Limb (tissue), 2 donors: ENCODE data around the gene FCGR2B.
"Not testable (repeated sequence)": the region's sequence is repeated elsewhere in the genome, so short reads cannot be mapped to it uniquely, and the experiment has no call there.

Experiments used
- DNase-seq, 2 donors: peaks; one replicate each; pipeline ENCODE4 v3.0.0-alpha.2; 2016; ENCODE audit errors: extremely low spot score in 2 of 2

FCGR2B gene

GRCh38 chr1:161705537-161705936 is 42.6 kb downstream of the FCGR2B start:
- DNase-seq, result no peak

DNA sequence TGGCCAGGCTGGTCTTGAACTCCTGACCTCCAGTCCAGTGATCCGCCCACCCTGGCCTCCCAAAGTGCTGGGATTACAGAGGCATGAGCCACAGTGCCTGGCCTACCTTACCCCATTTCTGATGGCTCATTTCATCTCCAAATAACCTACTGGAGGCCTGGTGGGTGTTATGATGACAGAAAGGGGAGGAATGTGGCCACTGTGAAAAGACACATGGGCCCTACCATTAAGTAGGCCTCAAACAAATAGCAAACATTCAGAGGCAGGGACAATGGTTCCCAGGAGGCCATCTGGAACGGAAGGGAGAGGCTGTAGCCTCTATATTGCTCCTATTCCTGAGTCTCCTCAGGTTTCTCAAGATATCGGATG is 43.2 kb downstream of the FCGR2B start:
- no peak for DNase-seq

DNA sequence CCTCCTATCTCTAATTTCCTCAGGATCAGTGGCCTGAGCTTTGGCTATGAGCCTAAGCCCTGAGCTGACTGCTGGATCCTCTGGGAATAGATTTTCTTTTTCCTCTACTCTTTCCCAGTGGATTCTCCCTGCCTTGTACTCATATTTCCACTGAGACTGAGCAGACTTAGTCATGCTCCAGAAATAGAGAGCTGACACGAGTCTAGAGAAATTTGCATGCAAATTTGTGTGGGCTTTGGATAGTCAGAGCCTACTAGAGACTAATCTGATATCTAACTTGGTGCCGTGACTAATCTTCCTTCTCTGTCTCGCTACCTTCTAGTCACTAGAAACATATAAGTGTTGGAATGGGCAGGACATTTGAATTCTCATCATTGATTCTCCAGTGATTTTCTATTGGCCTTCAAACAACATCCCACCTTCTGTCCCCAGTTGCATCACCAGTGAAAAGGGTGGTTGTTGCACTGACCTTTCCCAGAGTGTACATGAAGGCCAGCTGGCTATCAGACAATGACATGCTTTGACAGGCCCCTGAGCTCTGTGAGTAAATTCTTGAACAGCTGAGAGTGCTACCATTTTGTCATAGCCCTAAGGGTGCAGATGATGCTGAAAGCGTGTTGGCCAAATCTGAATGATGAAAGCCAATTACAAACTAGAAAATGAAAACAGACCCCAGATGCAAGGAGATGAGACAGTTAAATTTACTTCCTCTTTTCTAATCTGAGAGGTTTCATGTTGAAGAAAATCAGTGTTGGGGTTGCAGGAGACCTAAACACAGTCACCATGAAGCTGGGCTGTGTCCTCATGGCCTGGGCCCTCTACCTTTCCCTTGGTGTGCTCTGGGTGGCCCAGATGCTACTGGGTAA is 43.8 kb downstream of the FCGR2B start, which contains the start of gene FCRLA:
Gene FCRLA, plus strand, starts transcription at position 748 of the 866 bp plus-strand sequence. Its CDS starts 36 bp downstream, at position 784.
- DNase-seq, result no peak

DNA sequence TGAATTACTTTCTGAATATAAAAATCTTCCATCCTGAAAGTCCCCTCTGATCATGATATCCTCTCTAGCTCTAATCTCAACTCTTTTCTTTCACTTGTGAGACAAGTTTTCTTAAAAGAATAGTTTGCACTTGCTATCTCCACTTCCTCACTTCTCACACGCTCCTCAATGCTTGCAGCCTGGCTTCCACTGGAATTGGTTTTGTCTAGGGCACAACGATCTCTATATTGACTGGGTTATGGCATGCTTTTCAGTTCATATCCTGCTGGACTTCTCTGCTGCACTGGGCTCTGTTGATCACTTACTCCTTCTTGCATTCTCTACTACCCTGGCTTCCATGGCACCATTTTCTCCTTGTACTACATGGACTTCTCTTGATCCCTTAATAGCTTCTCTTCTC is 44.6 kb downstream of the FCGR2B start:
- no peak for DNase-seq

DNA sequence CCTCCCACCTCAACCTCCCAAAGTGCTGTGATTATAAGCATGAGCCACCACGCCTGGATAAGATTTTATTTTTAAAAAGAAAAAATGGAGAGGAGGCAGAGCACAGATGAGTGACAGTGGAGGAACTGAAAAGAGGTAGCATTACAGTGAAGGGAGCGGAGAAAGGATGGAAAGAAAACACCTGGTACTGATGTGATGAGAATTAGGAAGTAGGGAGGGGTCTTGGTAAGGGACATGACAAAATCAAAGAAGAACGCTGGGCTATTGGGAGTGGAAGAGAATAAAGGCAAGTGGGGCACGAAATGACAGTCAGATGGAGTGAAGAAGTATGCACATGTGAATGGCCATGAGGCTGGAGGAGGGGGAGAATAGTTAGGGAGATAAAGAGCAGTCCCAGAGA is 46.4 kb downstream of the FCGR2B start:
- DNase-seq, result no peak

- DNase-seq, result no peak
Measured at GRCh38 chr1:161710560-161710959, 47.6 kb downstream of the FCGR2B start.

DNA sequence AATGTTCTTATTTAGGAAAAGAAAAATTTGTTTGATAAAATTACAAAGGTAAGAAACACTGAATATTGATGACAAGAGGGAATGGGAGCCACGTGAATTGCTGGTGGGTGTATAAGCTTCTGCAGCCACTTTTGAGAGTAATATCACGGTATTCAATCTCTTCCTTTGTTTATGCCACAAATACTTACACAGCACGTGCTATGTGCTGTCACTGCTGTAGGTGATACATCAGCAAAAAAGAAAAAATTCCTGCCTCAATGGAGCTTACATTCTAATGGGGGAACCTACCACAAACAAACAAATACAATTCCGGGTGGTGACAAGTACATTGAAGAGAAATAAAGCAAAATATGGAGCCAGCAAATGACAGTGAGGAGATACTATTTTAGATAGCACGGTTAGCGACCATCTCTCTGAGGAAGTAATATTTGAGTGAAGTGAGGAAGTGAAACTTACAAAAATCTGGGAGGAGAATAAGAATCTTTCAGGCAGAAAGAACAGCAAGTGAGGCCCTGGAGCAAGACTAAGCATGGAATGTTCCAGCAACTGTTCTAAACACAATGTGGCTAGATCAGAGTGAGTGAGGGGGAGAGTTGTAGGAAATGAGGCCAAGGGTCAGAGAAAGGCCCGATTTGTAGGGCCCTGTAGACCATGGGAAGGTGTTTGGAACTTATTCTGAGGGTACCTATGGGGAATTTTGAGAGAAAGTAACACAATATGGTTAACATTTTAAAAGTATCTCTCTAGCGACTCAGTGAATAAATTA is 55.8 kb downstream of the FCGR2B start:
- no peak for DNase-seq

DNA sequence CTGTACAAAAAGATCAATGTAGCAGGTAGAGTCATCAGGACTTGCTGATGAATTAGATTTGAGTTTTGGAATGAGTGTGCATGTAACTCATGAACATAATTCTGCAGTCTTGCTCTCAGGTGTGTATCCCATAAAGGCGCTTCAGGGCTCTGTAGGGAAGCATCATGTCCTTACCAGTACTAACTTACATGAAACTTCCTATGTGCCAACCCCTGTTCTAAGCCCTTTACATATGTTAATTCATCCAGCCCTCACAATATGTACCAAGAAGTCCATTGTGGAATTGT is 56.3 kb downstream of the FCGR2B start:
- DNase-seq, result no peak

DNA sequence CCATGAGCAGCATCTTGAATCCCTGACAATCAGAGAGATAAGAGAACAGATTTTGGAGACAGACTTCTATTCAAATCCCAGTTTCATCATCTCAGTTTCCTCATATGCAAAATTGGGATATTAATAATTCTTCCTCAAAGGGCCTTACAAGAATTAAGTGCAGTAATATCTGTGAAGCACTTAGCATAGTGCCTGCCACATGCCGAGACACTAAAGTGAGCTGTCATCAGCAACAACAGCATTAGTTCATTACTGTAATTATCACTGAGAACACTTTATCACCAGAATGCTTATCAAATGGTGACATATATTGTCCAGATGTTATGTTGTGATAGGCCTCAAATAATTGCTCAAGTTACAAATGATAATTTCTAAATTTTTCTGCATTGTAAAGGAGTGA is 57.5 kb downstream of the FCGR2B start:
- DNase-seq, result no peak

DNA sequence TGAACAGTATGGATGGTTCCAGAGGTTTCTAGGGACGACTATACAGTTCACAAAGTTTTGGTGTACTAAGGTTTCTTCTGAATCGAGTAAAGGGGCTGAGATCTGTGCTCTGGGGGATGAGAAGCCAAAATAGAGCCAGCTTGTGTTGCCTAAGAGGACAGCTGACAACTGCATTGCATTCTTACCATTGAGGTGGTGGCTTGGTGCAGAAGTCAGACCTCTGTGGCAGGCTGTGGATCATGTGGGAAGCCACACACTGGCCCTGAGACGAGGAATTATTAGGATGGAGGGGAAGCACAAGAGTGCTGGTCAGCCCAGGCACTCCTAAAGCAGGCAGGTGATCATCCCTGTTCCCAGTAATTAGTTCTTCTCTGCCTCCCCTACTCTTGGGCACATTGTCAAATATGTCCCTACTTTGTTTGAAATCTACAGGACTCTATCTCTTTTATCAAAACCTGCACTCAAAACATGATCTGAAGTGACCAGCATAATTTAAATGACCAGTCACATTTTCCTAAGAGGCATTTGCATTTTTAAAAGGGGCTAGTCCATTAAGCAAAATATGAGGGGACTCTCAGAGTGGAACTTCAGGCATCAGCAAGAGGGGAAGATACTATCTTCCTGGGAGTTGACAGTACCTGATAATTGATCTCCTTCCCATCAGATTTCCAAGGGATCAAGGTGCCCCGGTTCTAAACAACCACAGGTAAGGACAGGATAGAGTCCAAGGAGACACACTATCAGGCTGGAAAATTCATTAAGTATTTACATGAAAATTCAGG is 58.2 kb downstream of the FCGR2B start, which contains the start of gene FCRLB:
Gene FCRLB, plus strand, starts transcription at position 589 of the 782 bp plus-strand sequence. CDS start 1,129 bp downstream, outside the sequence.
- DNase-seq, result no peak

DNA sequence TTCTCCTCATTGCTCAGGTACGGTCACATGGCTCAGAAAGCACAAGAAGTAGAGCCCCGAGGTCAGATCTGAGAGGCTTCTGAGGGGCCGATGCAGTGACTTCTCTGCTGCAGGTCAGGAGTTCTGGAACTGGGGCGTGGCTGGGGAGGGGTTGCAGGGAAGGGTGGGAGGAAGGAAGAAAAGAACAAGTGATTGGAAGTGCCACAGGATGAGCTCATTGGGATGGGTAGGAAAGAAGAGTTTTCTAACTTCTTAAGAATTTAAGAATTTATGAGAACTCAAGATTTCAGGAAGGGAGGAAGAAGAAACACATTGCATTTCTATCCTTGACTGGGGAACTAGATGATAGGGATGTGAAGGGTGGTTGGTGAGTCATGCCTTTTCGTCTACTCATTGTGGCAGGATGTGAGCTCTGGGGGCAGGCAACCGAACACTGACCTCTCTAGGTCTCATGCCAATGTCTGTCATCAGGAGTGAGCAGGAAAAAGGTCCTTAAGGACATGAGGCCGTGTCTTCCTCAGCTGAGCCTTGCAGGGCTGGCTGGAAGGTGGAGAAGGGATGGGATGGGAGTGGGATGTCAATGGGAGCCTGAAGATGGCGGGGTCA is 58.9 kb downstream of the FCGR2B start:
- no peak for DNase-seq

DNA sequence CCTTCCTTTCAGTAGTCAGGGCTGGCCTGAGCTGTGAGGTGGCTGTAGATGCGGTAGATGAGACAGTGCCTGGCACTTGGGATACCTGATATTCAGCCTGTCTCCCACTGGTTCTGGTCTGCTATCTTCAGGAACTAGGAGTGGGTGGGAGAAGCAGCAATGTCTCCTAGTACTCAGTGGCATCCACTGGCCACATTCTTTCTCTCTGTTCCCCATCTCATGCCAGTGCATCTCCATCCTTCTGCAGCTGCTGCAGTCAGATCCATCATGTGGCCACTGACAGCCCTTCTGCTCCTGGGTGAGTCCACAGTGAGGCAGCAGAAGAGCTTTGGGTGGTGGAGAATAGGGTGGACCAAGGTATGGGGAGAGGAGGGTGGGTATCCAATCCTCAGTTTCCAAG is 59.5 kb downstream of the FCGR2B start:
- no peak for DNase-seq

DNA sequence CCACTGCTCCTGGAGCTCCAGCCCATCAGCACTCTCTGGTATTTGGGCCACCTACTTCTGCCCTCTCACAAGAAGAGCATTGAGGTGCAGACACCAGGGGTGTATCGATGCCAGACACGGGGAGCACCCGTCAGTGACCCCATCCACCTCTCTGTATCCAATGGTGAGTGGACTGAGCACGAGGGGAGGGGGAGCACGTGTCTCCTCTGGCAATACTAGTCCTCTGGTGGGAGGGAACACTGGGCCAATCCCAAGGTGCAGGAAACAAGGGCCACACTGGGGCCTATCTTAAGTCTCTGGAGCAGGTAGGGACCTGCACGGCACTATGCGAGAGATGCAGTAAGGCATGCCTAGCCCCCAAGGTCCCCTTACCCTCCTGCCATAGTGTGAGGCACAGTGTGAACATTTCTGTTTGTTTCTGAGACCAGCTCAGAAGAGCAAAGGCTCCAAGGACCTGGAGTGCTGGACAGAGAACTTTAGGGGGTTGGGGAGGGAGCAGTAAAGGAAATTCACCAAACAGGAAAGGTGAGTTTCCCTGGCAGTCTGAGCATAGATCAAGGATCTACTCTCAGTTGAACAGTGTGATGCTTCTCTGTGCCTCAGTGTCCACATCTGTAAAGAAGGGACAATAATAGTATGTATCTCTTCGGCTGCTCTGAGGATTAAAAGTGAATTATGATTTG is 60.7 kb downstream of the FCGR2B start:
- DNase-seq, result no peak

- not testable (repeated sequence) for DNase-seq
Measured at GRCh38 chr1:161725258-161725907, 62.4 kb downstream of the FCGR2B start.

GRCh38 chr1:161725908-161726472 is 63.0 kb downstream of the FCGR2B start:
- peak in 1 of 2 donors; percentile 44 for DNase-seq

GRCh38 chr1:161726473-161727255 is 63.7 kb downstream of the FCGR2B start:
- DNase-seq, result peak; percentile 85 to 95

DNA sequence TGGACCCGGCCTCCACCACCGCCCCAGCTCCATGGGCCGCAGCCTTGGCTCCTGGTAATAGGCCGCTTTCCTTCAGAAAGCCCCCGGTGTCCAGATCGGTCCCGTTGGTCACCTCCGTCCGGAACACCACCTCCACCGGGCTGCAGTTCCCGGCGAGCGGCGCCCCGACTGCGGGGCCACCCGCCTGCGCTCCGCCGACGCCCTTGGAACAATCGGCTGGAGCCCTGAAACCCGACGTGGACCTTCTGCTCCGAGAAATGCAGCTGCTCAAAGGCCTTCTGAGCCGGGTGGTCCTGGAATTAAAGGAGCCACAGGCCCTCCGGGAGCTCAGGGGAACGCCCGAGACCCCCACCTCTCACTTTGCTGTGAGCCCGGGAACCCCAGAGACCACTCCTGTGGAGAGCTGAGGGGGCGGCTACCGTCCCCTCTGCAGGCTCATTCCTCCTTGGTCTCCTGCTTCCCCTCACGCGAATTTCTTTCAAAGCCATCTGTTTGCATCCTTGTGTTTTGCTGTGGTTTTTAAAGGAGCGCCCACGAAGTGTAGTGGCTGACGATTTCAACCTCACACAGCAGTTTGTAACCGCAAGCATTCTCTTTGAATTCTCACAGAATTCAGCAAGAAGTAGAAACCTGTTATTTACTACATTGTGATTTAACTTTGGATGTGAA is 64.4 kb downstream of the FCGR2B start:
- DNase-seq, result peak in 1 of 2 donors; percentile 57
